ENCODE results near the gene COG3. TPM values are rescaled to one million over a fixed set of nuclear protein-coding genes. Genes with fewer than 3 reads are reported as not detected.

The COG3 gene
- total RNA-seq, 4 donors from 2014 or later: 38.2 to 103 (median 58.5) TPM

DNA sequence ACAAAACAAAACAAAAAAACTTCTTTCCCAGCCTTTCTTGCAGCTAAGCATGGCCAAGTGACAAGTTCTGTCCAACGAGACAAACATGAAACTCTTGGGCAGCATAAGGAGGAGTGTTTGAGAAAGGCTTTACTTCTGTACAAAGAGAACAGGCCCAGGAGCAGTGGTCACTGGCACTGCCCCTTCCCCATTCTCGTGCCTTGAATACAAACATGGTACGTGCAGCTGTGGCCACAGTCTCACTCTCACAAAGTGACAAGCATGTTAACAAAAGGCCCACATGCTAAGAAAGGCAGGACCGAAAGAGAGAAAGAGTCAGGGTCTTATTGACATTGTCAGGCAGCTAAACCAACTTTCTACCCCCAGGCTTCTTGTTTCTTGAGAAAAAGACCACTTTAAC lies 26.8 kb upstream of the COG3 start:
- in situ Hi-C loops (cut with MboI; ENCODE audit: low pct_ligation_motif_present in 1 of 4, low pct_unique_long_range_greater_than_20kb in 1 of 4, low sequenced_read_pairs in 3 of 4) (no loop called here), intact Hi-C loops (cut with DNase I; ENCODE audit: low total_unique reads) (no loop called here)
- WGBS, 2 donors (ENCODE audit: low coverage in 1 of 2): 80 to 89% methylated on average over 2 to 4 of the region's 4 CpGs
- H3K4me1 ChIP-seq: peaks cover 0 to 29% (median 3%) of the 10 kb centered on the region in 4 donors
- H3K36me3 ChIP-seq: no peaks in the 10 kb centered on the region
- no peaks in the 10 kb centered on the region for H3K27me3 ChIP-seq
- H3K4me3 ChIP-seq: no peak overlapping the region
- no peaks in the 10 kb centered on the region for H3K9me3 ChIP-seq
- H3K27ac ChIP-seq: no peak overlapping the region
- TF ChIP-seq POLR2AphosphoS5 (IDR thresholded peaks at IDR 0.05) (no peak), CTCF (IDR thresholded peaks at IDR 0.05) (no peak), POLR2A (IDR thresholded peaks at IDR 0.05) (no peak), EP300 (IDR thresholded peaks at IDR 0.05; ENCODE audit: low read depth) (no peak)
- DNase-seq: no peak

GRCh38 chr13:45439008-45439407 lies 25.7 kb upstream of the COG3 start:
- no peak overlapping the region for H3K4me3 ChIP-seq
- in situ Hi-C loops (cut with MboI; ENCODE audit: low pct_ligation_motif_present in 1 of 4, low pct_unique_long_range_greater_than_20kb in 1 of 4, low sequenced_read_pairs in 3 of 4): no loop called here
- WGBS, 2 donors (ENCODE audit: low coverage in 1 of 2): 70% methylated on average over 4 of the region's 4 CpGs; no CpG with 5 or more reads in 1 of the 2 donors
- H3K36me3 ChIP-seq: no peaks in the 10 kb centered on the region
- H3K4me1 ChIP-seq: peaks cover 0 to 24% (median 3%) of the 10 kb centered on the region in 4 donors
- H3K27ac ChIP-seq: no peak overlapping the region
- no peaks in the 10 kb centered on the region for H3K27me3 ChIP-seq
- no peak for DNase-seq
- no peak for TF ChIP-seq POLR2A (IDR thresholded peaks at IDR 0.05)
- TF ChIP-seq POLR2AphosphoS5 (IDR thresholded peaks at IDR 0.05): no peak
- intact Hi-C loops (cut with DNase I; ENCODE audit: low total_unique reads): no loop called here
- H3K9me3 ChIP-seq: no peaks in the 10 kb centered on the region

DNA sequence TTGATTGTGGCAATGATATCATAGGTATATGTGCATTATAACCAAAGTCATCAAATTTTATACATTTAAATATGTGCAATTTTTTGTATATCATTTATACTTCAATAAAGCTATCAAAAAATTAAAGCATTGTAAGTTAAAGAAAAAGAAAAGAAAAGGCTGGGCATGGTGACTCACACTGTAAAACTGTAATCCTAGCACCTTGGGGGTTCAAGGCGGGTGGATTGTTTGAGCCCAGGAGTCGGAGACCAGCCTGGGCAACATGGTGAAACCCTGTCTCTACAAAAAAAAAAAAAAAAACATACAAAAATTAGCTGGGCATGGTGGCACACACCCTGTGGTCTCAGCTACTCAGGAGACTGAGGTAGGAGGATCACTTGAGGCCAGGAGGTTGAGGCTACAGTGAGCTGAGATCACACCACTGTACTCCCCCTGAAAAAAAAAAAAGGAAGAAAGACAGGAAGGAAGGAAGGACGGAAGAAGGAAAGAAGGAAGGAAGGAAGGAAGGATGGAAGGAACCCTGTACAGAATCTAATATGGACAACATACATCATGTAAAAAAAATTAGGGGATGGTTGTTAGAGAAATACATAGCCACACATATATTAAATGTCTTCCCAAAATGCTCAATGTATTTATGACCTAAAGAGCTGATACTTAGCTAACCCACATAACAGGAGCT lies 24.8 kb upstream of the COG3 start:
- no peaks in the 10 kb centered on the region for H3K36me3 ChIP-seq
- H3K27me3 ChIP-seq: no peaks in the 10 kb centered on the region
- peak overlapping the region in 1 of 4 donors; percentile 6 for H3K27ac ChIP-seq
- no peak overlapping the region for H3K4me3 ChIP-seq
- no peaks in the 10 kb centered on the region for H3K9me3 ChIP-seq
- WGBS, 2 donors (ENCODE audit: low coverage in 1 of 2): 78 to 87% methylated on average over 3 of the region's 3 CpGs
- intact Hi-C loops (cut with DNase I; ENCODE audit: low total_unique reads): no loop called here
- TF ChIP-seq POLR2A (IDR thresholded peaks at IDR 0.05) (no peak), CTCF (IDR thresholded peaks at IDR 0.05) (no peak), POLR2AphosphoS5 (IDR thresholded peaks at IDR 0.05) (no peak), EP300 (IDR thresholded peaks at IDR 0.05; ENCODE audit: low read depth) (no peak)
- DNase-seq: no peak
- in situ Hi-C loops (cut with MboI; ENCODE audit: low pct_ligation_motif_present in 1 of 4, low pct_unique_long_range_greater_than_20kb in 1 of 4, low sequenced_read_pairs in 3 of 4): no loop called here
- H3K4me1 ChIP-seq: peaks cover 0 to 21% (median 3%) of the 10 kb centered on the region in 4 donors

GRCh38 chr13:45441633-45442032 lies 23.1 kb upstream of the COG3 start:
- Histone ChIP-seq H3K27me3 (no peaks in the 10 kb centered on the region), H3K4me1 (peaks cover 0 to 15% (median 1%) of the 10 kb centered on the region in 4 donors), H3K4me3 (no peak overlapping the region), H3K27ac (no peak overlapping the region), H3K36me3 (no peaks in the 10 kb centered on the region), H3K9me3 (no peaks in the 10 kb centered on the region)
- no peak for DNase-seq
- intact Hi-C loops (cut with DNase I; ENCODE audit: low total_unique reads) (no loop called here), in situ Hi-C loops (cut with MboI; ENCODE audit: low pct_ligation_motif_present in 1 of 4, low pct_unique_long_range_greater_than_20kb in 1 of 4, low sequenced_read_pairs in 3 of 4) (no loop called here)
- TF ChIP-seq POLR2AphosphoS5 (IDR thresholded peaks at IDR 0.05) (no peak), POLR2A (IDR thresholded peaks at IDR 0.05) (no peak), CTCF (IDR thresholded peaks at IDR 0.05) (no peak), EP300 (IDR thresholded peaks at IDR 0.05; ENCODE audit: low read depth) (no peak)
- 30 to 39% methylated on average over 2 of the region's 2 CpGs for WGBS, 2 donors (ENCODE audit: low coverage in 1 of 2)

All from transverse colon (tissue), 4 donors.